Activated CD8-positive, alpha-beta memory T cell treated with anti-CD3 and anti-CD28 coated beads, Interleukin-2, amount 50 U/mL, for 1 hour (primary cell): Measurements from ENCODE around the gene RTP2.

Source experiments
- DNase-seq: peaks from one replicate; pipeline ENCODE4 v3.0.0-alpha.2; 2020; ENCODE audit errors: extremely low read depth

Gene RTP2

DNA sequence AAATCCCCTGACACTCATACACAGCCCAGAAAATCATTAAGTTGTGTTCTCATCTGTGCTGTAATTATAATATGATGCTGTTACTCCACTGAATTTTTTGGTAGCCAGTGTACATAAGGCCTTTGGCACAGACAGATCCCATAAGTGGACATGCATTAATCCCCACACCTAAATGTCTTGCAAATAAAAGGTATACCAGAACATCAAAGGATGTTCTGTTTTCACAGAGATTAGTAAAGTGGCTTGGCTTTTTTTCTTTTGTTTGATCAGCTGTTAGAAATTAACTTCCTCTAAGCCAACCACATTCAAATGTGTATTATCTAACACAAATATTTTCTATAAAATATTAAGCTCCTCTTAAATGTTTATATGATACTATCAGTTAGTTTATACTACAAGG, 34.8 kb downstream of the RTP2 start:
- DNase-seq: no peak

GRCh38 chr3:187665764-187666402, 36.5 kb downstream of the RTP2 start:
- no peak for DNase-seq

- no peak for DNase-seq
Observed at GRCh38 chr3:187665010-187665409, 37.3 kb downstream of the RTP2 start.

DNA sequence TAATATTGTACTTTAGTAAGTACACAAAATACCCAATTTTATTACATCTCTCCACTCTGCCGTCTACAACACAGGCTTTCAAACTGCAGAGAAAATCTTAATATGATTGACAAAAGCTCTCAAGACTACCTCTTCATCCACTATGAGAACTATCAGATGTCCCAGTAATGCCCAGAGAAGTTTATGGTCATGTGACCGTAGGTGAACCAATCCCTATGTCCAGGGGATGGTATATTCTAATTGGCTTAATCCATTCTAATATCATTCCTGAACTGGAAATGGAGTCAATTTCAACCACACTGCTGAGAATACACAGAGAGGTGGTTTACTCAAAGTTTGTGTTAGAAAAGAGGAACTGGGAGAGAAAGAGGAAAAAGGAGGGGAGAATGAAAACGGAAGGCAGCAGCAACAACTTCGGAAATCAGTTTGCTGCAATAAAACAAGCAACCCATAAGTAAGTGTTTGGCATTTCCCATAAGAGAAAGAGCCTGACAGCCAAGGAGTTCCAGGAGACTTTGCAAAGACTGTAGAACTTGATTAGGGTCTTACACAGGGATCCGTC, 39.4 kb downstream of the RTP2 start:
- DNase-seq: no peak

- no peak for DNase-seq
Observed at GRCh38 chr3:187661267-187661666, 41.1 kb downstream of the RTP2 start.

DNA sequence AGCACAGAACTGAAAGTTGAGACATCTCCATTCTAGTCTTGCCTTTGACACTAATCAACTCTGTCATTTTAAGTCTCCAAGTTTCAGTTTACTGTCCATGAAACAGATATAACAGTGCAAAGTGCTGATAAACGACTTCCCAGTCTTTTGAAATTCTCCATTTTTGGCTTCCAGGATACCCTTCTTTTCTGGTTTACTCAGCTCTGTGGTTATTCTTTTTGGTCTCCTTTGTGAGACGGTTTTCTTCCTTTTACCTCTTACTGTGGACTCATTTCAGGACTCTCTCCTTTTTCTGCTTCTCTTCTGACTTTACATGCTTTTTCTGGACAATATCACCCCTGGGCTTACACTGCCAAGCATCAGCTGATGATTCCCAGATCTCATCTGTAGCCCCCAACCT, 51.1 kb downstream of the RTP2 start:
- DNase-seq: no peak
